Measurements from ENCODE around the gene SLC45A2. TPM values are rescaled to one million over a fixed set of nuclear protein-coding genes. Genes with fewer than 3 reads are reported as not detected.
"Not testable (repeated sequence)": the region's sequence is repeated elsewhere in the genome, so short reads cannot be mapped to it uniquely, and the experiment has no call there.

The SLC45A2 gene
- total and polyA plus RNA-seq, 4 donors: 0.36 to 0.54 TPM; not detected in 2

DNA sequence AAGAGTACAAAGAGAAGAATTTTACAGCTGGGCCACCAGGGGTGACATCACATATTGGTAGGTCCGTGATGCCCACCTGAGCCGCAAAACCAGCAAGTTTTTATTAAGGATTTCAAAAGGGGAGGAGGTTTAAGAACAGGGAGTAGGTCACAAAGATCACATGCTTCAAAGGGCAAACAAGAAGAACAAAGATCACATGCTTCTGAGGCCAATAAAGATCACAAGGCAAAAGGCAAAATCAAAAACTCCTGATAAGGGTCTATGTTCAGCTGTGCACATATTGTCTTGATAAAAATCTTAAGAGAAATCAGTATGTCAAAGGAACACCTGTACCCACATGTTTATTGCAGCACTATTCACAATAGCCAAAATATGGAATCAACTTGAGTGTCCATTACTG, 25.7 kb upstream of the SLC45A2 start:
- DNase-seq; H3K9me3 ChIP-seq (ENCODE audit: control insufficient read depth, low read length); H3K27ac ChIP-seq (ENCODE audit: low read depth in 1 of 2, low read length in 2 of 2); H3K4me1 ChIP-seq (ENCODE audit: control insufficient read depth in 1 of 2, insufficient read depth in 2 of 2, low read length in 2 of 2); H3K4me3 ChIP-seq (ENCODE audit: low read length in 2 of 2); ATAC-seq (ENCODE audit: low FRiP score); H3K36me3 ChIP-seq (ENCODE audit: control insufficient read depth in 1 of 2, insufficient read depth in 2 of 2, low read length in 1 of 2); H3K27me3 ChIP-seq (ENCODE audit: control insufficient read depth in 1 of 2, insufficient read depth in 2 of 2, low read length in 1 of 2): not testable (repeated sequence)
- 78 to 95% methylated on average over 2 of the region's 2 CpGs for WGBS, 2 donors
- intact Hi-C loops (cut with DNase I): loop anchor here in 1 of 2 donors (10.0 kb wide), 1 partner anchor 465 kb away; no protein-coding TSS in a partner anchor

GRCh38 chr5:34009610-34010009, 25.1 kb upstream of the SLC45A2 start:
- Histone ChIP-seq H3K36me3 (ENCODE audit: control insufficient read depth in 1 of 2, insufficient read depth in 2 of 2, low read length in 1 of 2) (no peaks in the 10 kb centered on the region), H3K27me3 (ENCODE audit: control insufficient read depth in 1 of 2, insufficient read depth in 2 of 2, low read length in 1 of 2) (no peaks in the 10 kb centered on the region), H3K9me3 (ENCODE audit: control insufficient read depth, low read length) (no peaks in the 10 kb centered on the region), H3K4me1 (ENCODE audit: control insufficient read depth in 1 of 2, insufficient read depth in 2 of 2, low read length in 2 of 2) (peaks cover 0 to 4% of the 10 kb centered on the region in 2 donors), H3K27ac (ENCODE audit: low read depth in 1 of 2, low read length in 2 of 2) (no peak overlapping the region), H3K4me3 (ENCODE audit: low read length in 2 of 2) (no peak overlapping the region)
- 41 to 96% methylated on average over 1 of the region's 1 CpG for WGBS, 2 donors
- no peak for DNase-seq
- no peak for ATAC-seq (ENCODE audit: low FRiP score)
- intact Hi-C loops (cut with DNase I): loop anchor here (5.0 to 10.0 kb wide), 3 partner anchors 43 to 465 kb away; no protein-coding TSS in a partner anchor

- intact Hi-C loops (cut with DNase I): loop anchor here (5.0 to 10.0 kb wide), 2 partner anchors 43 to 456 kb away; no protein-coding TSS in a partner anchor
Observed at GRCh38 chr5:34008802-34009201, 24.3 kb upstream of the SLC45A2 start.

GRCh38 chr5:34007621-34008600, 23.4 kb upstream of the SLC45A2 start, which contains the start of gene AMACR:
Gene AMACR, minus strand, starts transcription at chr5:34008050. Its CDS starts 31 bp downstream, at chr5:34008019.
- no peaks in the 10 kb centered on the region for H3K9me3 ChIP-seq (ENCODE audit: control insufficient read depth, low read length)
- no peaks in the 10 kb centered on the region for H3K27me3 ChIP-seq (ENCODE audit: control insufficient read depth in 1 of 2, insufficient read depth in 2 of 2, low read length in 1 of 2)
- peaks cover 0 to 4% of the 10 kb centered on the region in 2 donors for H3K4me1 ChIP-seq (ENCODE audit: control insufficient read depth in 1 of 2, insufficient read depth in 2 of 2, low read length in 2 of 2)
- intact Hi-C loops (cut with DNase I): loop anchor here (5.0 to 10.0 kb wide), 2 partner anchors 44 to 457 kb away; no protein-coding TSS in a partner anchor
- H3K36me3 ChIP-seq (ENCODE audit: control insufficient read depth in 1 of 2, insufficient read depth in 2 of 2, low read length in 1 of 2): no peaks in the 10 kb centered on the region
- WGBS, 2 donors: 0 to 1% methylated on average over 70 to 76 of the region's 76 CpGs
- peak within 1 kb of the TSS; percentile 62 to 88 for H3K4me3 ChIP-seq (ENCODE audit: low read length in 2 of 2)
- H3K27ac ChIP-seq (ENCODE audit: low read depth in 1 of 2, low read length in 2 of 2): peak within 1 kb of the TSS; percentile 67 to 84
- ATAC-seq (ENCODE audit: low FRiP score) (peak; percentile 95), DNase-seq (peak; percentile 96 to 97)

More at GRCh38 chr5:34008802-34009201, 24.3 kb upstream of the SLC45A2 start:
- ATAC-seq (ENCODE audit: low FRiP score) (no peak), DNase-seq (no peak)
- WGBS, 2 donors: 2% methylated on average over 1 of the region's 1 CpG
- peaks cover 0 to 4% of the 10 kb centered on the region in 2 donors for H3K4me1 ChIP-seq (ENCODE audit: control insufficient read depth in 1 of 2, insufficient read depth in 2 of 2, low read length in 2 of 2)
- no peaks in the 10 kb centered on the region for H3K9me3 ChIP-seq (ENCODE audit: control insufficient read depth, low read length)
- peak overlapping the region; percentile 62 to 88 for H3K4me3 ChIP-seq (ENCODE audit: low read length in 2 of 2)
- peak overlapping the region in 1 of 2 donors; percentile 67 for H3K27ac ChIP-seq (ENCODE audit: low read depth in 1 of 2, low read length in 2 of 2)
- no peaks in the 10 kb centered on the region for H3K27me3 ChIP-seq (ENCODE audit: control insufficient read depth in 1 of 2, insufficient read depth in 2 of 2, low read length in 1 of 2)
- no peaks in the 10 kb centered on the region for H3K36me3 ChIP-seq (ENCODE audit: control insufficient read depth in 1 of 2, insufficient read depth in 2 of 2, low read length in 1 of 2)

GRCh38 chr5:34007201-34007620, 22.7 kb upstream of the SLC45A2 start:
- H3K36me3 ChIP-seq (ENCODE audit: control insufficient read depth in 1 of 2, insufficient read depth in 2 of 2, low read length in 1 of 2): no peaks in the 10 kb centered on the region
- WGBS, 2 donors: 2 to 3% methylated on average over 11 of the region's 11 CpGs
- no peaks in the 10 kb centered on the region for H3K9me3 ChIP-seq (ENCODE audit: control insufficient read depth, low read length)
- DNase-seq: no peak
- intact Hi-C loops (cut with DNase I): loop anchor here (5.0 to 10.0 kb wide), 2 partner anchors 45 to 458 kb away; no protein-coding TSS in a partner anchor
- H3K27ac ChIP-seq (ENCODE audit: low read depth in 1 of 2, low read length in 2 of 2): peak overlapping the region in 1 of 2 donors; percentile 84
- peak overlapping the region; percentile 62 to 87 for H3K4me3 ChIP-seq (ENCODE audit: low read length in 2 of 2)
- peaks cover 0 to 4% of the 10 kb centered on the region in 2 donors for H3K4me1 ChIP-seq (ENCODE audit: control insufficient read depth in 1 of 2, insufficient read depth in 2 of 2, low read length in 2 of 2)
- ATAC-seq (ENCODE audit: low FRiP score): peak; percentile 43
- H3K27me3 ChIP-seq (ENCODE audit: control insufficient read depth in 1 of 2, insufficient read depth in 2 of 2, low read length in 1 of 2): no peaks in the 10 kb centered on the region

GRCh38 chr5:34005681-34006080, 21.2 kb upstream of the SLC45A2 start:
- no peaks in the 10 kb centered on the region for H3K27me3 ChIP-seq (ENCODE audit: control insufficient read depth in 1 of 2, insufficient read depth in 2 of 2, low read length in 1 of 2)
- H3K4me3 ChIP-seq (ENCODE audit: low read length in 2 of 2): no peak overlapping the region
- intact Hi-C loops (cut with DNase I): loop anchor here (5.0 to 10.0 kb wide), 2 partner anchors 47 to 459 kb away; no protein-coding TSS in a partner anchor
- H3K27ac ChIP-seq (ENCODE audit: low read depth in 1 of 2, low read length in 2 of 2): no peak overlapping the region
- peaks cover 0 to 1% of the 10 kb centered on the region in 2 donors for H3K36me3 ChIP-seq (ENCODE audit: control insufficient read depth in 1 of 2, insufficient read depth in 2 of 2, low read length in 1 of 2)
- whole genome bisulfite sequencing, 2 donors: 97 to 98% methylated on average over 4 of the region's 4 CpGs
- DNase-seq (no peak), ATAC-seq (ENCODE audit: low FRiP score) (no peak)
- H3K9me3 ChIP-seq (ENCODE audit: control insufficient read depth, low read length): no peaks in the 10 kb centered on the region
- H3K4me1 ChIP-seq (ENCODE audit: control insufficient read depth in 1 of 2, insufficient read depth in 2 of 2, low read length in 2 of 2): peaks cover 0 to 4% of the 10 kb centered on the region in 2 donors

DNA sequence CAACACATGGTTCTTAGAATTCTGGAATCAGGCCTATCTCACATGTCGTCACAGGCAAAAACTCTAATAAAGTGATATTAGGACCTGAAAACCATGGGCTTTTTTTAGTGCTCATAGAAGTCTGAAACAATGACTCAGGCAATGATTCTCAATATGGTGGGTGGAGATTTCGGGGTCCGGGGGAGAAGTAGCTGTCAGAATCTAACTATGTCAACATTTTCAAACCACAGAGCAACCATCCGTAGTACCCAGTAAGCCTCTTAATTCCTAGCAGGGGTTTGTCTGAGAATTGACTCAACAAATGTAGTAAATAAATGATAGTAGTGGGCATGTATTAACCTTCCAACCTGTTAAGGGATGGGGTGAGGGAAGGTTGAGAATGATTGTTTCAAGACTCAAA, 20.7 kb upstream of the SLC45A2 start:
- 92 to 95% methylated on average over 4 of the region's 4 CpGs for WGBS, 2 donors
- no peak overlapping the region for H3K4me3 ChIP-seq (ENCODE audit: low read length in 2 of 2)
- DNase-seq (no peak), ATAC-seq (ENCODE audit: low FRiP score) (no peak)
- no peaks in the 10 kb centered on the region for H3K9me3 ChIP-seq (ENCODE audit: control insufficient read depth, low read length)
- intact Hi-C loops (cut with DNase I): loop anchor here (5.0 to 10.0 kb wide), 2 partner anchors 47 to 460 kb away; no protein-coding TSS in a partner anchor
- no peaks in the 10 kb centered on the region for H3K27me3 ChIP-seq (ENCODE audit: control insufficient read depth in 1 of 2, insufficient read depth in 2 of 2, low read length in 1 of 2)
- H3K4me1 ChIP-seq (ENCODE audit: control insufficient read depth in 1 of 2, insufficient read depth in 2 of 2, low read length in 2 of 2): peaks cover 0 to 4% of the 10 kb centered on the region in 2 donors
- H3K36me3 ChIP-seq (ENCODE audit: control insufficient read depth in 1 of 2, insufficient read depth in 2 of 2, low read length in 1 of 2): peaks cover 0 to 1% of the 10 kb centered on the region in 2 donors
- H3K27ac ChIP-seq (ENCODE audit: low read depth in 1 of 2, low read length in 2 of 2): no peak overlapping the region

- Histone ChIP-seq H3K27ac (ENCODE audit: low read depth in 1 of 2, low read length in 2 of 2) (no peak overlapping the region), H3K27me3 (ENCODE audit: control insufficient read depth in 1 of 2, insufficient read depth in 2 of 2, low read length in 1 of 2) (no peaks in the 10 kb centered on the region), H3K9me3 (ENCODE audit: control insufficient read depth, low read length) (no peaks in the 10 kb centered on the region), H3K4me1 (ENCODE audit: control insufficient read depth in 1 of 2, insufficient read depth in 2 of 2, low read length in 2 of 2) (peaks cover 0 to 4% of the 10 kb centered on the region in 2 donors), H3K36me3 (ENCODE audit: control insufficient read depth in 1 of 2, insufficient read depth in 2 of 2, low read length in 1 of 2) (peaks cover 0 to 1% of the 10 kb centered on the region in 2 donors), H3K4me3 (ENCODE audit: low read length in 2 of 2) (no peak overlapping the region)
- ATAC-seq (ENCODE audit: low FRiP score) (no peak), DNase-seq (no peak)
- intact Hi-C loops (cut with DNase I): loop anchor here in 1 of 2 donors (10.0 kb wide), 1 partner anchor 461 kb away; no protein-coding TSS in a partner anchor
- WGBS, 2 donors: 86 to 88% methylated on average over 4 of the region's 4 CpGs
Observed at GRCh38 chr5:34003941-34004340, 19.4 kb upstream of the SLC45A2 start.

Data from aorta (tissue), 5 donors.